T-helper 1 cell treated with Interleukin-12 subunit alpha and Interleukin-12 subunit beta and Interleukin-4 antibody, amounts not matched to agents 30 ng/mL and 1 ng/mL, for 36 hours (primary cell): Measurements from ENCODE around the gene TMEM256. TPM values are rescaled to one million over a fixed set of nuclear protein-coding genes. Genes with fewer than 3 reads are reported as not detected.
"Not testable (repeated sequence)": the region's sequence is repeated elsewhere in the genome, so short reads cannot be mapped to it uniquely, and the experiment has no call there.

Experiments
- intact Hi-C: fragments of 100-400 bp; cut with micrococcal nuclease; formaldehyde crosslinking; loops from one replicate; pipeline ENCODE4 v1.15.1; 2024
- total RNA-seq: library from RNA; stranded (reverse); gene quantifications from 2 replicates; pipeline ENCODE4 v1.2.3, GENCODE V29; 2022

The TMEM256 gene
- total RNA-seq, 1 donor from 2014 or later = 53.9 TPM

- intact Hi-C loops = no loop called here
Observed at GRCh38 chr17:7388856-7389255, 15.0 kb downstream of the TMEM256 start.

GRCh38 chr17:7384489-7385081 is 19.3 kb downstream of the TMEM256 start:
- intact Hi-C loops = loop anchor here (1.0 to 2.0 kb wide), 5 partner anchors 10 to 177 kb away; partner anchors contain the start of genes NEURL4, PLSCR3, SENP3 and TMEM102

DNA sequence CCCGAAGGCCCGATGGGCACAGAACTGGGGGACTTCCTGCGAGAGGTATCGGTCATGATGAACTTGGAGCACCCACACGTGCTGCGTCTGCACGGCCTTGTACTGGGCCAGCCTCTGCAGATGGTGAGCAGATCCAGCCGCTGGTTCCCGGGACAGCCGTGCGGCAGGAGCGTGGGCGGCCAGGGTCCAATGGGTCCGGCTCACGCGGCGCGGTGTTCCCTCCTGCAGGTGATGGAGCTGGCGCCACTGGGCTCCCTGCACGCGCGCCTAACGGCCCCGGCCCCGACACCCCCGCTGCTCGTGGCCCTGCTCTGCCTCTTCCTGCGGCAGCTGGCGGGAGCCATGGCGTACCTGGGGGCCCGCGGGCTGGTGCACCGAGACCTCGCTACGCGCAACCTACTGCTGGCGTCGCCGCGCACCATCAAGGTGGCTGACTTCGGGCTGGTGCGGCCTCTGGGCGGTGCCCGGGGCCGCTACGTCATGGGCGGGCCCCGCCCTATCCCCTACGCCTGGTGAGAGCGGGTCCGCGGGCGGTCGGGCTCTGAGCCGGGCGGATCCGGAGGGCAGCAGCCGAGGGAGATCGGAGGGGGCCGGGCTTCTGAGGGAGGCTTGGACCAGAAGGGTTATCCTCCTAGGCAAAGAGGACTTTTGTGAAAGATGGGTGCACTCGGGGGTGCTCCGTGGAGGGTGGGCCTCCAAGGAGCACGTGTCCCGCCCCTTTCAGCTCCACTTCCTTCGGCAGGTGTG is 20.0 kb downstream of the TMEM256 start:
- intact Hi-C loops = loop anchor here (1.0 to 2.0 kb wide), 5 partner anchors 10 to 177 kb away; partner anchors contain the start of genes NEURL4, PLSCR3, SENP3 and TMEM102

DNA sequence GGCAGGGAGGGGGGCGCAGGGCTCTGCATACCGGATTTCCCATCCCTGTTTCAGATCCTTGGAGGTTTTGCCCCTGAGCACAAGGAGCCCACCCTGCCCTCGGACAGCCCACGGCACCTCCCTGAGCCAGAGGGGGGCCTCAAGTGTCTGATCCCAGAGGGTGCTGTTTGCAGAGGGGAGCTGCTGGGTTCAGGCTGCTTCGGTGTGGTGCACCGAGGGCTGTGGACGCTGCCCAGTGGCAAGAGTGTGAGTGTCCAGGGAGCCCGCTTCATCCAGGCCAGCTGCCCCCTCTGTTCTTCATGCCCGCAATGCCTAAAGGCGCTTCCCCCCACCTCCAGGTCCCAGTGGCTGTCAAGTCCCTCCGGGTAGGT is 20.5 kb downstream of the TMEM256 start:
- intact Hi-C loops = no loop called here

DNA sequence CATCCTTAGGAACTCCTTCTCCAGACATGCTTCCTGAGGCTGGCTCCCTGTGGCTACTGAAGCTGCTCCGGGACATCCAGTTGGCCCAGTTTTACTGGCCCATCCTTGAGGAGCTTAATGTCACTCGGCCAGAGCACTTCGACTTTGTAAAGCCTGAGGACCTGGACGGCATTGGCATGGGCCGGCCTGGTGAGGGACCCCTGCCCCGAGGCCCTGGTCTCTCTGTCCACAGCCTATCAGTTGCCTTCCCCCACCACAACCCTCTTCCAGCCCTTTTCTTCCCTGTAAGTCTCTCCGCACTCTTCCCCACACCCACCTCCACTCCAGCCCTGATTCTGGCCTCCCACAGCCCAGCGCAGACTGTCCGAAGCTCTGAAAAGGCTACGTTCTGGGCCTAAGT is 21.0 kb downstream of the TMEM256 start:
- intact Hi-C loops = no loop called here

GRCh38 chr17:7380855-7381683 is 22.8 kb downstream of the TMEM256 start, which contains the start of gene TNK1:
Gene TNK1, plus strand, starts transcription at chr17:7381089. Its CDS starts 1,838 bp downstream, at chr17:7382927.
- intact Hi-C loops = no loop called here

DNA sequence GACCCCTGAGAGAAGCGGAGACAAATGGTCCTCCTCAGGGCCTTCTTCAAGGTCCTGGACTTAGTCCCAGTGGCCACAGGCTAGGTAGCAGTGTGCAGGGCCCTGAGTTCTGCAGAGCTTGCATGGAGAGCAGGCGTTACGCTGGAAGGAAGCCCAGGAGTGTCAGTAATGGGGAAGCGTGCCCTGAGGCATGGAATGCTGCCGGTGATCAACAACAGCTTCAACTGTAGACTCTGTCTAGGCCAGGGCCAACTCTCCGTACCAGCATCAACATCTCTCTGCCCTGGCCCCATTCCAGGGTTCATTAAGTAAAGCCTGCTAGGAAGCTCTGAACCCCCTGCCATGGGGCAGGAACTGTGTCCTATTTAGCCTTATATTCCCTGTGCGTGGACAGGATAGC is 23.6 kb downstream of the TMEM256 start:
- intact Hi-C loops = no loop called here

- intact Hi-C loops = no loop called here
Observed at GRCh38 chr17:7379134-7379533, 24.8 kb downstream of the TMEM256 start.

DNA sequence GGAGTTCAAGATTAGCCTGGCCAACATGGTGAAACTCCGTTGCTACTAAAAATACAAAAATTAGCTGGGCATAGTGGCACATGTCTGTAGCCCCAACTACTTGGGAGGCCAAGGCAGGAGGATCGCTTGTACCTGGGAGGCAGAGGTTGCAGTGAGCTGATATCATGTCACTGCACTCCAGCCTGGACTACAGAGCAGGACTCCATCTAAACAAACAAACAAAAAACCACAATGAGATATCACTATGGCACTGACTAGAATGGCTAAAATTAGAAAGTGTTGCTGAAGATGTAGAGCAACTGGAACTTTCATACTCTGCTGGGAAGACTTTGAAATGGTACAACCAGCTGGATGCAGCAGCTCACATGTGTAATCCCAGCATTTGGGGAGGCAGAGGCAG is 29.5 kb downstream of the TMEM256 start:
- intact Hi-C loops = no loop called here

GRCh38 chr17:7370853-7371252 is 33.0 kb downstream of the TMEM256 start:
- intact Hi-C loops = no loop called here

GRCh38 chr17:7369825-7370224 is 34.1 kb downstream of the TMEM256 start:
- intact Hi-C loops = no loop called here

GRCh38 chr17:7368599-7368994 is 35.3 kb downstream of the TMEM256 start:
- intact Hi-C loops = not testable (repeated sequence)

DNA sequence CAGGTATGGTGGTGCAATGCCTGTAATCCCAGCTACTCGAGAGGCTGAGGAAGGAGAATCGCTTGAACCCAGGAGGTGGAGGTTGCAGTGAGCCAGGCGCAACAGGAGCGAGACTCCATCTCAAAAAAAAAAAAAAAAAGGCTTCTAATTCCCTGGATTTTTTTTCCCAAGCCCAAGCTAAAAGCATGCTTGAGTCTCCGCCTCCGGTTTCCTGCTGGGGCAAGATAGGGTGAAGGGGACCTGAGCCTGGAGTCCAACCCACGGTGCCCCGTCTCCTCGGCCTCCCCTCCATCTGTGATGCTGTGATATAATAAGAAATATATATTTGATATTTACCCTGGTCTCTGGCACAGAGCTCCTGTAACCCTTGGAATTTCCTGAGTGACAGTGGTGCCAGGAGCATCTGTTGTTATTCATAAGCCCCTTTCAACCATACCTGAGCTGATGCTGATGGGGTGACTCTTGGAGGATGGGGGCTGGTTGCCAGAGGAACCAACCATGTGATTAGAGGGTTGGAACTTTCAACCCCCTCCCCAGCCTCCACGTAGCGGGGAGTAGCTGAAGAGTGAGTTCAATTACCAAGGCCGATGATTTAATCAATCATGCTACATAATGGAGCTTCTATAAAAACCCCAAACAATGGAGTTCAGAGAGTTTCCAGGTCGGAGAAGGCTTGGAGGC is 35.8 kb downstream of the TMEM256 start:
- intact Hi-C loops = no loop called here

DNA sequence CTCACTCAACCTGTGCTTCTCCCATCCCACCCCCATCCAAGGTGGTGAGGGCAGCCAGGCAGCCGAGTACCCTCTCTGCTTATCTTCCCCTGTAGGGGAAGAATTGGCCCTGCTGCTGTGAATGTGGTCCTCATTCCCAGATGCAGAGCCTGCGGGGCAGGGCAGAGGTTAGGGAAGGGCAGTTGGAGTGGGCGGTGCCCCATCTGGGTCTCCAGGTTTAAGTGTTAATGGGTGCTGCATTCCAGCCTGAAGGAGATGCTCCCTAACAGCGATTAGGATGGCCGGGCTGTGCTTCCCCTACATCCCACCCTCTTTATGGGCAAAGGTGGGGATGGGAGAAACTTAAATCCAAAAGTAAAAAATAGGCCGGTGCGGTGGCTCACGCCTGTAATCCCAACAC is 36.8 kb downstream of the TMEM256 start:
- intact Hi-C loops = no loop called here

DNA sequence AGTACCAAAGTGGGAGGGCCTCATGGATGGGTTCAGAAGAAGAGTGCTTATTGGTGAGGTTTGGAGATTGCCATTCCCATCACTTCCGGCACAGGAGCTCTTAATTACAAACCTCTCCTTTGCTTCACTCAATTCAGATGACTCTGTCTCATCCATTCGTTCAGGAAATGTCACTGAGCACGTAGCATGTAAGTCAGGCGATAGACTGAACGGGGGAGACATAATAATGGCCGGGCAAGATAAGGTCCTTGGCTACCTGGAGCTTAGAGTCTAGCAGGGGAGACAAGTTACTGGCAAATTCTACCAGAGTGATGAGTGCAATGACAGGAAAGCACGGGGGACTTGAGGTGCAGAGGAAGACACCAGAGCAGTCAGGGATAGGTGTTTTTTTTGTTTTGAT is 37.9 kb downstream of the TMEM256 start:
- intact Hi-C loops = not testable (repeated sequence)

DNA sequence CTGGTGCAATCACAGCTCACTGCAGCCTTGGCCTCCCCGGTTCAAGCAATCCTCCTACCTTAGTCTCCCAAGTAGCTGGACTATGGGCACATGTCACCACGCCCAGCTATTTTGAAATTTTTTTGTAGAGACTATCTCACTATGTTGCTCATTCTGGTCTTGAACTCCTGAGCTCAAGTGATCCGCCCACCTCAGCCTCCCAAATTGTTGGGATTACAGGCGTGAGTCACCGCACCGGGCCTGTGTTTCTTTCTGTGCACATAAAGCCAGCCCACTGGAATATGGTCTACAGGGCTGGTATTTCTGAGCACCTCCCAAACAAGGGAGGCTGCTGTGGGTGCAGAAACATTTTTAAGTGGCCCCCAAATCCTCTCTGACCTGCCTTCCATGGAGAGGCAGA is 40.6 kb downstream of the TMEM256 start:
- intact Hi-C loops = no loop called here

GRCh38 chr17:7361906-7362305 is 42.0 kb downstream of the TMEM256 start:
- intact Hi-C loops = no loop called here

DNA sequence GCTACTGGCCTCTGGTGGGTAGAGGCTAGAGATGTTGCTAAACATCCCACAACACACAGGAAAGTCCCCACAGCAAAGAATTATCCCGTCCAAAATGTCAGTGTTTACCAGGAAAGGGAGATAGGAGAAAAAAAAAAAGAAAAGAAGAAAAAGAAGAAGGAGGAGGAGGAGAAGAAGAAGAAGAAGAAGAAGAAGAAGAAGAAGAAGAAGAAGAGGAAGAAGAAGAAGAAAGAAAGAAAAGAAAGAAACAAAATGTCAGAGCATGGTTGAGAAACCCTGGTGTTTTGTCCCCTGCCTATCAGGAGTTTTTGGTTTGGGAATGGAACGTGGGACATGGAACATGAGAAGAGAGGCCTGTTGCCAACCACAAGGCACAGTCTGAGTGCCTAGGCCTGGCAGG is 46.5 kb downstream of the TMEM256 start:
- intact Hi-C loops = loop anchor here (2.0 kb wide), 2 partner anchors 37 to 145 kb away; partner anchors contain the start of gene PLSCR3

GRCh38 chr17:7356756-7357155 is 47.1 kb downstream of the TMEM256 start:
- intact Hi-C loops = loop anchor here (1.0 to 2.0 kb wide), 4 partner anchors 38 to 205 kb away; partner anchors contain the start of genes PLSCR3, SENP3 and TMEM102

DNA sequence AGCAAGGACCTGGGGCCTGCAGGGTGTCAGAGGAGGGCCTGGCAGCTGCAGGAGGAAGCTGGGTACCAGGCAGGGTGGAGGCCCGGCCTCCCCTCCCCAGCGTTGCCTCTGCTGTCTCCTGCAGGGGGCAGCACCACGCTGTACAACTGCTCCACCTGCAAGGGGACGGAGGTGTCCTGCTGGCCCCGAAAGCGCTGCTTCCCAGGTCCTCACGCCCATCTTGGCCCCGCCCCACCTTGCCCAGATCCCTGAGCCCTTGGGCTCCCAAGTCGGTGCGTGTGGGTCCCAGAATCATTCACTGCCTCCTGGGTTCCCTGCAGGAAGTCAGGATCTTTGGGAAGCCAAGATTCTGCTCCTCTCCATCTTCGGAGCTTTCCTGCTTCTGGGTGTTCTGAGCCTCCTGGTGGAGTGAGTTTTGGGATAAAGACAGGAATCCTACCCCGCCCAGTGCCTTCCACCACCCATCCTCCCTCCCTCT is 47.8 kb downstream of the TMEM256 start:
- intact Hi-C loops = loop anchor here (1.0 to 2.0 kb wide), 4 partner anchors 39 to 205 kb away; partner anchors contain the start of genes PLSCR3, SENP3 and TMEM102

- intact Hi-C loops = no loop called here
Observed at GRCh38 chr17:7355573-7355972, 48.3 kb downstream of the TMEM256 start.
